GM18520 (cell line): ENCODE results near the gene SNAPIN.

Experiments used
- ATAC-seq: cut with Tn5 transposase; IDR thresholded peaks from one replicate; pipeline ENCODE4 v1.9.1; 2021; ENCODE audit not compliant: unreplicated experiment

SNAPIN gene

DNA sequence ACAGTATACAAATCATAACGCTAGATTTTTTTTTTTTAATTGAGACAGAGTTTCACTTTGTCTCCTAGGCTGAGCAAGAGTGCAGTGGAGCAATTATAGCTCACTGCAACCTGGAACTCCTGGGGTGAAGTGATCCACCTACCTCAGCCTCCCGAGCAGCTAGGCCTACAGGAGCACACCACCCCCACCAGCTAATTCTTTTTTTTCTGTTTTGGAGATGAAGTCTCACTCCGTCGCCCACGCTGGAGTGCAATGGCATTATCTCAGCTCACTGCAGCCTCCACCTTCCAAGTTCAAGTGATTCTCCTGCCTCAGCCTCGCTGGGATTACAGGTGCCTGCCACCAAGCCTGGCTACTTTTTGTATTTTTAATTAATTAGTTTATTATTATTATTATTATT, 41.3 kb downstream of the SNAPIN start:
- no peak for ATAC-seq

DNA sequence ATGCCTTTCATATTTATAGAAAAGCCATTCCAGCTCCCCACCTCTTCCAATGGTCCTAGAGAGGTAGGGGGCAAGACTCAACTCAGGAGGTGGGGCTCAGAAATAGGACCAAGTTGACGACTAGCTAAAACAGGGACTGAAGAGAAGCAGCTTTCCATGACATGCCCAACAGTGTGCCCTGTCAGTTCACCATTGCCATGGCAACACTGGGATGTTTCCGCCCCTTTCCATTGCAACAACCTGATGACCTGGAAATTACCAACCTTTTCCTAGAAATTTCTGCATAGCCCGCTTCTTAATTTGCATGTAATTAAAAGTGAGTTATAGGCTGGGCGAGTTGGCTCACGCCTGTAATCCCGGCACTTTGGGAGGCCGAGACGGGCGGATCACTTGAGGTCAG, 47.0 kb downstream of the SNAPIN start:
- ATAC-seq, result no peak

DNA sequence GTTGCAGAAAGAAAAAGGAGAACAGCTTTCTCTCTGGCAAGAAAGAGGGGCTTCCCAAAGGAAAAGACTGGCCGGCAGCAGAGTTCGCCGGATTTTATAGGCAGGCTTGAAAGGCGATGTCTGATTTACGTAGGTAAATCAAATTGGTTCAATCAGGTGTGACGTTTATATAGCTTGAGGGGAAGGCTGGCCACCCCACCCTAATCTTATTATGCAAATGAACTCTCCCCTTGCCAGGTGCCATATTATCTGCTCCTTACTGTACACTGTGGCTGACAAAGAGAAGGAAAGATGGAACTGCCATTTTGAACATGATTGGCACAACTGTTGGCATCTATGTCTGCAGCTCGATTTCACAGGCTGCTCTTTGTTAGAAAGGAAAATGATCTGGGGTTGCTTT, 52.5 kb downstream of the SNAPIN start:
- ATAC-seq, result no peak
